ENCODE data around the gene GRAMD4. TPM values are rescaled to one million over a fixed set of nuclear protein-coding genes. Genes with fewer than 3 reads are reported as not detected.
A peak's percentile ranks its signal among the peaks of the same experiment; 100 is the strongest.

Gene GRAMD4
- total RNA-seq, 2 donors from 2014 or later, result 38.0 to 43.3 TPM

DNA sequence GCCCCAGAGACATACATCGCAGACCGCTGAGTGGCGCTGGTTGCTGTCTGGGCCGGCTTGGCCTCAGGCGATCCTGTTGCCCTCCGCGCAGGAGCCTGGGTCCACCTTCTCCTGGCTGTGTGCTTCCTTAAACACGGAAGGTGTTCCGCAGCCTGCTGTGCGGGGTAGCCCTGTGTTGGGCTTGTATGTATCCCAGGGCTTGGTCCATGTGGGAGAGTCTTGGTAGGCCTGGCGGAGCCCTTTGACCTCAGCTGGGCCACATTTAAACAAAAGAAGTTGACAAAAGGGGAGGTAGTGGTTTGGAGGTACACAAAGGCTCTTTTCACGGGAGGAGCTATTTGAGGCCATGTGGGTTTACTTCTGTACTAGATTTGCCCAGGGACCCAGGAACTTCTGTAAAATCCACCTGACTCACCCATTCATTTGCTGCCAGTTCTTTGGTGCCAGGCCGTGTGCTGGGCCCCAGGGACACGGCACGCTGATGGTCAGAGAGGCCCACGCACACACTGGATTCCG, 11.0 kb upstream of the GRAMD4 start:
- Mint-ChIP-seq H3K4me1 (peaks cover 18% of the 10 kb centered on the region), H3K9me3 (peaks cover 5% of the 10 kb centered on the region), H3K36me3 (ENCODE audit: low read depth) (no peaks in the 10 kb centered on the region), H3K27ac (peak overlapping the region; percentile 78), H3K27me3 (ENCODE audit: insufficient read depth) (no peaks in the 10 kb centered on the region), H3K4me3 (no peak overlapping the region)
- Histone ChIP-seq H3K4me1 (ENCODE audit: control insufficient read depth, insufficient read depth, low read length) (no peaks in the 10 kb centered on the region), H3K36me3 (ENCODE audit: control insufficient read depth, insufficient read depth, low read length) (no peaks in the 10 kb centered on the region), H3K9ac (ENCODE audit: extremely low read depth, low read length, poor library complexity, severe bottlenecking) (no peak overlapping the region), H3K9me3 (ENCODE audit: control insufficient read depth, low read length) (no peaks in the 10 kb centered on the region), H3K27me3 (ENCODE audit: control insufficient read depth, insufficient read depth, low read length, poor library complexity, severe bottlenecking) (no peaks in the 10 kb centered on the region), H3K27ac (ENCODE audit: low read depth, low read length) (no peak overlapping the region), H3K4me3 (ENCODE audit: low read length) (no peak overlapping the region)
- WGBS, 2 experiments (ENCODE audit: insufficient coverage in 1 of 2, insufficient read length in 1 of 2), result 96 to 97% methylated on average over 7 to 17 of the region's 17 CpGs
- no peak for DNase-seq
- TF ChIP-seq, protein P1, sequence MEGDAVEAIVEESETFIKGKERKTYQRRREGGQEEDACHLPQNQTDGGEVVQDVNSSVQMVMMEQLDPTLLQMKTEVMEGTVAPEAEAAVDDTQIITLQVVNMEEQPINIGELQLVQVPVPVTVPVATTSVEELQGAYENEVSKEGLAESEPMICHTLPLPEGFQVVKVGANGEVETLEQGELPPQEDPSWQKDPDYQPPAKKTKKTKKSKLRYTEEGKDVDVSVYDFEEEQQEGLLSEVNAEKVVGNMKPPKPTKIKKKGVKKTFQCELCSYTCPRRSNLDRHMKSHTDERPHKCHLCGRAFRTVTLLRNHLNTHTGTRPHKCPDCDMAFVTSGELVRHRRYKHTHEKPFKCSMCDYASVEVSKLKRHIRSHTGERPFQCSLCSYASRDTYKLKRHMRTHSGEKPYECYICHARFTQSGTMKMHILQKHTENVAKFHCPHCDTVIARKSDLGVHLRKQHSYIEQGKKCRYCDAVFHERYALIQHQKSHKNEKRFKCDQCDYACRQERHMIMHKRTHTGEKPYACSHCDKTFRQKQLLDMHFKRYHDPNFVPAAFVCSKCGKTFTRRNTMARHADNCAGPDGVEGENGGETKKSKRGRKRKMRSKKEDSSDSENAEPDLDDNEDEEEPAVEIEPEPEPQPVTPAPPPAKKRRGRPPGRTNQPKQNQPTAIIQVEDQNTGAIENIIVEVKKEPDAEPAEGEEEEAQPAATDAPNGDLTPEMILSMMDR (conservative IDR thresholded peaks at IDR 0.05), result no peak

DNA sequence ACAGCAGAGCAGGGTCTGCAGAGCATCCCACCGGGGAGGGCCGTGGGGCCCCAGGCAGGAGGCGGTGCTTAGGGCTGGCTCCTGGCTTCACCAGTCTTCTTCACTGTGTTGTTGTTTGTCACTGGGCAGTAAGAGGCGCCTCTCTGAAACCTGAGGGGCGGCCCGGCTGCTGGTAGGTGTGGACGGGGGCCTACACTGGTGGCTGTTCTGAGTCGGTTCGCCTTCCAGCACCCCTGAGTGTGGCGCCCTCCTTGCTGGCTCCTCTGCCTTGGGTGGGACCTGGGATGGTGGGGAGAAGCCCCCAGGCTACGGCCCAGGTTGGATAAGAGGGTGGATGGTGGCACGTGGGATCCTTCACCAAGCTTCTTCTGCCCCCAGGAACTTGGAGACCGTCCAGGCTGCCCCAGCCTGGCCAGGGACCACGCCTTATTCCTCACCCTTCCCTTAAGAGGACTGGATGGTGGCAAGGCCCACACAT, 10.4 kb upstream of the GRAMD4 start:
- Histone ChIP-seq H3K9me3 (ENCODE audit: control insufficient read depth, low read length) (no peaks in the 10 kb centered on the region), H3K9ac (ENCODE audit: extremely low read depth, low read length, poor library complexity, severe bottlenecking) (no peak overlapping the region), H3K36me3 (ENCODE audit: control insufficient read depth, insufficient read depth, low read length) (no peaks in the 10 kb centered on the region), H3K27me3 (ENCODE audit: control insufficient read depth, insufficient read depth, low read length, poor library complexity, severe bottlenecking) (no peaks in the 10 kb centered on the region), H3K27ac (ENCODE audit: low read depth, low read length) (no peak overlapping the region), H3K4me3 (ENCODE audit: low read length) (no peak overlapping the region), H3K4me1 (ENCODE audit: control insufficient read depth, insufficient read depth, low read length) (no peaks in the 10 kb centered on the region)
- TF ChIP-seq, protein P1 (conservative IDR thresholded peaks at IDR 0.05), result no peak
- Mint-ChIP-seq H3K27me3 (ENCODE audit: insufficient read depth) (no peaks in the 10 kb centered on the region), H3K36me3 (ENCODE audit: low read depth) (no peaks in the 10 kb centered on the region), H3K4me1 (peaks cover 15% of the 10 kb centered on the region), H3K9me3 (peaks cover 5% of the 10 kb centered on the region), H3K27ac (peak overlapping the region; percentile 78), H3K4me3 (no peak overlapping the region)
- no peak for DNase-seq
- 92 to 100% methylated on average over 3 to 14 of the region's 14 CpGs for WGBS, 2 experiments (ENCODE audit: insufficient coverage in 1 of 2, insufficient read length in 1 of 2)

DNA sequence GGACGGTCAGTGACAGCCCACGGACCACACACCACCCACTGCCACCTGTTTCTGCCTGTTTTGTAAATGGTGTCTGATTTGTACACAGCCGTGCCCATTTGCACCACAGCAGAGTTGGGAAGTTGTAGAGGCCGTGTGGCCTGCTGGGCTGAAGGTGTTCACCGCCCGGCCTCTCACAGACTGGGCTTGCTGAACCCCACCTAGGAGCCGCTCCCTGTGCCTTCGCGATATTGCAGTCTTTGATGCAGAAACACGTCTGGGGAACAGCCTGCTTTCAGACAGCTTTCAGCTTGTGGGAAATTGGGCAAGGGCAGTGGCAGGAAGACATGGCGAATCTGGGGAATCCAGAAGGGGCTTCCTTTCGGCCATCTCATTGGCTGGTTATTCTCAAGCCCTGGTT, 9.8 kb upstream of the GRAMD4 start:
- no peaks in the 10 kb centered on the region for H3K27me3 Mint-ChIP-seq (ENCODE audit: insufficient read depth)
- Histone ChIP-seq H3K4me1 (ENCODE audit: control insufficient read depth, insufficient read depth, low read length) (no peaks in the 10 kb centered on the region), H3K27me3 (ENCODE audit: control insufficient read depth, insufficient read depth, low read length, poor library complexity, severe bottlenecking) (no peaks in the 10 kb centered on the region), H3K4me3 (ENCODE audit: low read length) (no peak overlapping the region), H3K36me3 (ENCODE audit: control insufficient read depth, insufficient read depth, low read length) (no peaks in the 10 kb centered on the region), H3K9ac (ENCODE audit: extremely low read depth, low read length, poor library complexity, severe bottlenecking) (no peak overlapping the region), H3K9me3 (ENCODE audit: control insufficient read depth, low read length) (no peaks in the 10 kb centered on the region), H3K27ac (ENCODE audit: low read depth, low read length) (no peak overlapping the region)
- no peaks in the 10 kb centered on the region for H3K36me3 Mint-ChIP-seq (ENCODE audit: low read depth)
- H3K4me3 Mint-ChIP-seq, result no peak overlapping the region
- TF ChIP-seq, protein P1 (conservative IDR thresholded peaks at IDR 0.05), result no peak
- no peak overlapping the region for H3K27ac Mint-ChIP-seq
- DNase-seq, result no peak
- H3K9me3 Mint-ChIP-seq, result peaks cover 2% of the 10 kb centered on the region
- 85 to 94% methylated on average over 8 to 12 of the region's 12 CpGs for WGBS, 2 experiments (ENCODE audit: insufficient coverage in 1 of 2, insufficient read length in 1 of 2)
- H3K4me1 Mint-ChIP-seq, result peaks cover 15% of the 10 kb centered on the region
